Hepatocyte (in vitro differentiated cells): ENCODE measurements around the gene PVR.

Source experiments
- CTCF ChIP-seq: fragments of 200-600 bp; sonication (generic); IDR thresholded peaks from 2 replicates; pipeline ENCODE4 v1.5.1; 2016; ENCODE audit warnings: antibody characterized with exemption, mild to moderate bottlenecking; ENCODE audit not compliant: poor library complexity
- EZH2 ChIP-seq: fragments of 200-600 bp; sonication (generic); IDR thresholded peaks from 2 replicates; pipeline ENCODE4 v1.6.1; 2016; ENCODE audit warnings: antibody characterized with exemption, mild to moderate bottlenecking, borderline replicate concordance

DNA sequence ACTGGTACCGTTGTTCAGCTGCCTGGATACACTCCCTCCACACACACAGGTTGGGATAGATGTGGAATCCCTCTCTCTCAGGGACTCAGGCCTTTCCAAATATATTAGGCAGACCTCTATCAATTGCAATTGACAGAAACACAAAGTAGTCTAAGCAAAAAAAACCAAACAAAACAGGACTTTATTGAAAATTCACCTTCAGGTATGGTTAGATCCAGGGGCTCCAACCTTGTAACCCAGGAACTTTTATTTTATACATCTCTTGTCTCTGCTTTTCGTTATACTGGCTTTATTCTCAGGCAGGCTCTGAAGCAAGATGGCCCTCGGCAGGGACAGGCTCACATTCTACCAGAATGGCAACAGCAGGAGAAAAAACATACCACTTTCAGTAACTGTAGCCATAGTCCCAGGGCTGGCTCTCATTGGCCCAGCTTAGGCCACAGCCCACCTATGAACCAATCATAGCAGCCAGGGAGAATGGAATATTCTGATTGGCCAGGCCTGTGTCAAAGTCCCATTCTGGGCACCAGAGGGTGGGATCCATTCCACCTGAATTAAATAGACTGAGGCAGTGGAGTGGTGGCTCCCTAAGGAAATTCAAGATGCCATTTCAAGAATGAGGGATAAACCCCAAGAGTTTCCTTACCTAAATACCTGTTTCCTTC is 14.5 kb downstream of the PVR start:
- TF ChIP-seq CTCF (no peak), EZH2 (no peak)
